HG03025 (cell line): ENCODE results near the gene TNNT1.

Experiments
- ATAC-seq: cut with Tn5 transposase; IDR thresholded peaks from one replicate; pipeline ENCODE4 v1.9.1; 2021; ENCODE audit warnings: mild to moderate bottlenecking, moderate library complexity; ENCODE audit not compliant: unreplicated experiment, low FRiP score

The TNNT1 gene

DNA sequence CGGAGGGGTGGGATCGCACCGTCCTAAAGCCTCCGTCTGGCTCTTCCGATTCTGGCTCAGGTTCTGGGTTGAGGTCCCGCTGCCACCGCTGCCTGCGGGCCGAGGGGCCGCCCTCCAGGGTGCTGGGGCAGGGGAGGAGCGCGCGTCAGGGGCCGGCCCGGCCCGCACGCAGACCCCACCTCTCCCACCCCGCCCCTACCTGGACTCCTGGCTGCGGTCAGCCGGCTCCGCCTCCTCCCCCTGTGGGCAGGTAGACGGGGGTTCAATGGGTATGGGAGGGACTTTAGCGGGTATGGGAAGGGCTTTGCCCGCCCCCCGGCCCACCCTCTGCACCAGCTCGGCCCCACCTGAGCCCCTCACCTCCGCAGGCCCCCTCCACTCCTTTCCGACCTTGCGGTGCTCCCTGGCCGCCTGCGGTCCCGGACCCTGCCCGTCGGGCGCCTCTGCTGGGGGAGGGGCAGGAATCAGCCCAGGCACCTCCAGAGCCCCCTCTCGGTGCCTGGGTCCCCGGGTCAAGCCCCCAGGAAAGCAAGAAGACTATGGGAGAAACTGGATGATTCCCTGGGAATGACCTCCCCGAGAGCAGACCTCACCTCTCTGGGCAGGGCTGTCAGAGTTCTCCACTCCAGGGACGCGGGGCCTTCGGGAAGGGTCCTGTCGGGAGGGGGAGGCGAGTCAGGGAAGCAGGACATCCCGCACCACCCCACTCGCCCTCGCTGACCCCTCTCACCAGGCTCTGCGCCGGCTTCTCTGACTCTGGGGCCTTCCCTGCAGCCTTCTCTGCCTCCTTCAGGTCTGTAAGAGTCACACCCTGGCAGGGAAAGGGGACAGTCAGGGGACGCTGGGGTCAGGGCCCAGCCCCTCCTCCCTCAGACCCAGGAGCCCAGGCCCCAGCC lies 56.3 kb downstream of the TNNT1 start:
- no peak for ATAC-seq

DNA sequence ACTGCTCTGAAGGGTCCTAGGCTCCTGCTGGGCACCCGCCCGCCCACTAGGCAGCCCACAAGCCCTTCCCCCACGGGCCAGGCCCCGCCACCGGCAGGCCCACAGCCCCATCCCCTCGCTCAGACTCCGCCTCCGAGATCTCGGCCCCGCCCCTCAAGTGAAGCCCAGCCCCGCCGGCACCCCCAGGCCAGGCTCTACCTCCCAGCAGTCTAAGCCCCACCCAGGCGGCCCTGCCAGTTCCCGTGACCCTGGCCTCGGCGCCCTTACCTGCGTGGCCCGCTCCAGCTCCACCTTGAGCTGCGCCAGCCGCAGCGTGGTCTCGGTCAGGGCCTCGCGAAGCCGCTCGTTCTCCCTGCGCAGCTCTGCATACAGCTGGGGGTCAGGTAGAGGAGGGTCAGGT lies 57.1 kb downstream of the TNNT1 start:
- no peak for ATAC-seq

DNA sequence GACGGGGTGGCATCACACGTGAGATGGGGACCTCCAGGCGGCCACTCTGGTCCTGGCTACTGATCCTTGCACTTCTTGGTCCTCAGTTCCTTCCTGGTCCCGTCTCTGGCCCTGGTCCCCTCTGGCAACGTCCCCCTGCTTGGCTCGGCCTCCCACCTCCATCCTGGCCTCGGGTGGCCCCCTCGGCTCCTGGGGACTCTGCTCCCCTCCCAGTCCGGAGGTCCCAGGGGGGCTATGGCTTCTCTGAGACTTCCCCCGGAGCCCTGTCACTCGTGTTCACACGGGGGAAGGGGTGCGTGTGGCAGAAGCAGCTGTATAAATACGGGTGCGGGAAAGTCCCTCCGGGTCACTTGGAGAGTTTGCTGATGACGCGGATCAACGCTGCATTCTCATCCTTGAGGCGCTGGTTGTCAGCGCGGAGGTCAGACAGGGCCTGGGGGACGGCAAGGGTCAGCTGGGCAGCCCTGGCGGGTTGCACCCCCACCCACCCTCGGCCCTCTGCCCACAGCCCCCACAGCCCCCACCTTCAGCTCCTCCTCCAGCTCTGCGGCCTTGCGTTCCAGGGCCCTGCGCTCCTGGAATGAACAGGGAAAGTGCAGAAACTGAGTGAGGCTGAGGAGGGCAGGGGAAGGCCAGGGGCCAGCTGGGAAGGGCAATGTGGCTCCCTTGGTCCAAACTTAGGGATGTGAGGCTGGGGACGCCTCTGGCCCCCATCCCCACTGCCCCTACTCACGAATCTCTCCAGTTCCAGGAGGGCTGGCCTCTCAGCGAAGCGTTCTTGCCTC lies 57.7 kb downstream of the TNNT1 start:
- no peak for ATAC-seq

DNA sequence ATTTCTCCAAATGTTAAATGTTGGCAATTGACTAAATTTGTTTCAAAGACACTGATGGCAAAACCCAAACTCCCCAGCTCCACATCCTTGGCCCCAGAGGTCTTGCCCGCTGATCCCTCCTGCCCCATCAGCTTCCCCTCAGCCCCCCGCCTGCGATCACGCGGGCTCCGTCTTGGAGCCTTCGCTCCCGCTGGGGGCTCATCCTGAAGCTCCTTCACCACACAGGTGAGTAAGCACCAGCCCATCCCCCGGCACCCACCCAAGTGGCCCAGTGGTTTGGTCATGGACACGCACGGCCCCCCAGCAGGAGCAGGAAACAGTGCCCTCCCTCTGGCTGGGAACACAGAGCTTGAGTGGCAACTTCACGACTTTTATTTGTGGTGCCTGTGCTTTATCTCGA lies 58.4 kb downstream of the TNNT1 start:
- ATAC-seq, result no peak

DNA sequence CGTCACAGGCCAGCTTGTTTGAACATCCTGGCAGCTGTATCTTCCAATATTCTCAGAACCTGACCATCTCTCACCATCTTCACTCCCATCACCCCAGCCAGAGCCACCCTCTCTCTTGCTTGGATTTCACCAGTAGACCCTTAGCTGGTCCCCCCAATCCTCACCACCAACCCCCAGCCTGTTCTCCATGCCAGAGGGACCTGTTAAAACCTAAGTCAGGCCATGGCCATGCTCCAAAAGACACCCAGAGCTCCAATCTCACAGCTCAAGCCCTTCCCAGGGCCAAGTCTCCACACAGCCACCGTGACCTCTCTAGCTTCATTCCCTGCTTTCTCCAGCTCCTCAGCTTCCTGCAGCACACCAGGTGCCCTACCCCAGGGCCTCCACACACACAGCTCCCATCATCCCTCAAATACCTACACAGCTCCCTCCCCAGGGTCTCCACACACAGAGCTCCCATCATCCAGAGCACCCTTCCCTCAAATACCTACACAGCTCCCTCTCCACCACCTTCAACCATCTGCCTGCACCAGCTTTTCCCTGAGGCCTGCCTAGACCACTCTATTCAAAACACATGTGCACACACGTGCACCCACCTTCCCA lies 59.6 kb downstream of the TNNT1 start:
- ATAC-seq, result no peak

DNA sequence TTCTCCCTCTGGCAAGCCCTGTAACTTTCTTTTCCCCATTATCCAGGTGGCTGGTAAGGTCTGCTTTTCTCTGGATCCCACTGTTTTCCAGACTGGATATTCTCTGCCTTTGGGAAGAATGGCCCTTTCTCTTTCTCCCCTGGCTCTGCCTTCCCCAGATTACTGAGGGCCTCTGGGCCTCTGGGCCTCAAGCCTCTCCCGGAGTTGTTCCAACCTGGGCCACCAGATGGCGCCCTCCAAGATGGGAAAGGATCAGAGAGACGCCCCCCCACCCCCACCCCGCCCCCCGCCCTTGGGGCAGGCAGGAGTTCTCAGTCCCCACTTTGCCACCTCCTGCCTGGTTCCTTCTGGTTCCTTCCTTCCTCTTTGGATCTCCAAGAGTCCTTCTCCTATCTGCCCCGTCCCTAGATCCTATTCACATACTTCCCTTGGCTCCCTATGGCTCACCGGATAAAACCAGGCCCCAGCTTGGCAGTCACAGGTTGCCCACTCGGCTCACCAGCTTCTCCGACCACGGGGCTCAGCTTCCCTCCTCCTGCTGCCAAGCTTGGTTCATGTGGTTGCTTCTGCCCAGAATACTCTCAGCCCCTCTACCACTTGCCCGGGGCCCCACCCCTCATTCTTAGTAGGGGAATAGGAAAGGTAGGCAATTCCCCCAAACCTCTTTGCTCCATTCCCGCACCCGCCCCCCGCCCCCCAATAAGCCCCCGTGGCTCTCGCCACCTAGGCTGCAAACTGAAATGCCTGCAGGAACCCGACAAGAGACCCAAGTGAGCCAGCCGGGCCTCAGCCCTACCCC lies 60.3 kb downstream of the TNNT1 start:
- no peak for ATAC-seq

DNA sequence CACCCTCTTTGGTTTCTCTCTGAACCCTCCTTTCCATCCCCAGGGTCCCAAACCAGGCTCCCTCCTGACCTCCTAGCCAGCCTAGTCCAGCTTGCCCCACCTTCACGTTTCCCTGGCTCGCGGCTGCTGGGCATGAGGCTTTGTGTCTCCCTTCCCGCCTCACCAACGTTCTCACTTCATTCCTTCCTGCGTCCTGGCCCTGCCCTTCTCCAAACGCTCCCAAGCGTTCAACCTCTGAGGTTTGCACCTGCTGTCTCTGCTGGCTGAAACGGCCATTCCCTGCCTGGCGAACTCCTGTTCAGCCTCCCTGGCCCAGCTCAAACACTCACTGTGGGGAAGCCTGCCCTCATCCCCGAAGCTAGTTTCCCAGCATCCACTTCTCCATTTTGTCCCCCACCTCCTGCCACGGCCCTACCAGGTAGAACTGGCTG lies 61.0 kb downstream of the TNNT1 start:
- no peak for ATAC-seq

DNA sequence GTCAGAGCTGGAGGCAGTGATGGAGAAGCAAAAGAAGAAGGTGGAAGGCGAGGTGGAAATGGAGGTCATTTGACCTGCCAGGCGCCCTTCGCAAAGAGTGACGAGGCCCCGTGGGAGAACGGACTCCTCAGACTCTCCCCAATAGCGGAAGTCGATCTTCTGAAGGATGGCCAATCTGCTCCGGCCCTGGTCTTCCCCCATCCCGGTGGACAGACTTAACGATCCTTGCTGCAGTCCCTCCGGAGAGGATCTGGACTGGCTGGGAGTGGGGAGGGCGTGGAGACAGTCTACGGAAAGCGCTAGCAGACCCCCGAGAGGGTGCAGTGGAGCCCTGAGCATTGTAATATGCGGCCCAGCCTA lies 61.5 kb downstream of the TNNT1 start:
- ATAC-seq, result no peak

DNA sequence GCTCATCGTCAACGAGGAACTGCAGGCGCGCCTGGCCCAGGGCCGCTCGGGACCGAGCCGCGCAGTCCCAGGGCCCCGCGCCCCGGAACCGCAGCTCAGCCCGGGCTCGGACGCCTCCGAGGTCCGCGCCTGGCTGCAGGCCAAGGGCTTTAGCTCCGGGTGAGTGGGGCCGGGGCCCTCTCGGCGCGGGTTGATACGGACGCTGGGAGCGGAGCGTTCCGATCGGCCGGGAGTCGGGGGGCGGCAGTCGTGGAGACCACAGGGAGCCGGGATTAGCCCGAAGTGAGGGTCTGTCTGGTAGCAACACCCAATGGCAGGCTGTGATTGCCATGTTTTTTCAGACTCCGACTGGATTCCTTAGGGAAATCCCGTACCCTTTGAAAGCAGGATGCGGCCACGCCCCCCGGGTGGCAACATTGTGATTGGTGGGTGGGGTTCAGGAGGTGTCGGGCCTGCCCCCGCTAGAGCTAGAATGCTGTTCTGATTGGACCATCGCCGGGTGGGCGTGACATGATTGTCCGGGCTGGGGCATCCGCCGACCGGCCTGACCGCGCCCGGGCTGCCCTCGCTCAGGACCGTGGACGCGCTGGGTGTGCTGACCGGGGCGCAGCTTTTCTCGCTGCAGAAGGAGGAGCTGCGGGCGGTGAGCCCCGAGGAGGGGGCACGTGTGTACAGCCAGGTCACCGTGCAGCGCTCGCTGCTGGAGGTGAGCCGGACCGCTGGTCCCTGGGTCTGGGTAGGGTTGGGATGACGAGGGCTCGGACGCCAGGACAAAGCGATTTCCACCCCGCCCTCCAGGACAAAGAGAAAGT lies 62.1 kb downstream of the TNNT1 start:
- no peak for ATAC-seq

DNA sequence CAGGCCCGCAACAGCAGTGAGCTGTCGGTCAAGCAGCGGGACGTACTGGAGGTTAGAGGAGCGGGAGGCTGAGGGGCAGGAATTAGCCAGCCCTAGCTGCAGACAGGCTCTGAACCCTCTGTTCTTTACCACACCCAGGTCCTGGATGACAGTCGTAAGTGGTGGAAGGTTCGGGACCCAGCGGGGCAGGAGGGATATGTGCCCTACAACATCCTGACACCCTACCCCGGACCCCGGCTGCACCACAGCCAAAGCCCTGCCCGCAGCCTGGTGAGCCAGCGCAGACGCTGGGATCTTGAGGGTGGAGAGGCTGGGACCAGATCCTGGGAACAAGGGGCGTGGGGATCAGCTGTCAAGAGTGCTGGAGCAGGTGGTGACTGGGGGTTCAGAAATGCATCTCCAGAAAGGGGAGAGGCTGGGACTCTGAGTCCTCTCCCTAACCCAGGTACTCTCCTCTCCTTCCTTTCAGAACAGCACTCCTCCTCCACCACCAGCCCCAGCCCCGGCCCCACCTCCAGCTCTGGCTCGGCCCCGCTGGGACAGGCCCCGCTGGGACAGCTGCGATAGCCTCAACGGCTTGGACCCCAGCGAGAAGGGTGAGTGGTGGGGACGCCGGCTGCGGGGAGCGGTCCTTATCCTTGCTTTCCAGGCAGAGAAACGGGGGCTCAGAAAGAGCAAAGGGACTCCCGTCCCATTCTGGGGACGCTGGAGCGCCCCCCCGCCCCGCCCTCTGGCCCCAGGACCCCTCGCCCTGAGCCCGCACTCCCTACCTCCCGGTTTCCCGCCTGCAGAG lies 62.9 kb downstream of the TNNT1 start:
- ATAC-seq, result no peak

DNA sequence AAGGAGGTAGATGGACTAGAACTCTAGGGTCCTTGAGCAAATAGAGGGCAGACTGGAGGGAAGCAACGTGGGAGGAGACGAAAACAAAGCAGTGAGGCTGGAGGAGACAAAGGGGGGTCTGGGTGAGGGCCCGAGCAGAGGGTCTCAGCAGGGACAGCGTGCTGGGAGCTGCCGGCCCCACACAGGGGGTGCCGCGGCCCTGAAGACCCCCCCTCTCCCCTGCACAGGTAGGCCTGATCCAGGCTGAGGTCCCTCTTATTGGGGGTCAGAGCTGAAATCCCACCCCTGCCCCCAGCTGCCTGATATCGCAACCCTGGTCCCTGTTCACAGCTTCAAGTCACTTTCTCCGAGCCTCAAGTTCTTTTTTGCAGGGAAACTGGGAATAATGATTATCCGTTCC lies 64.6 kb downstream of the TNNT1 start:
- ATAC-seq, result no peak

DNA sequence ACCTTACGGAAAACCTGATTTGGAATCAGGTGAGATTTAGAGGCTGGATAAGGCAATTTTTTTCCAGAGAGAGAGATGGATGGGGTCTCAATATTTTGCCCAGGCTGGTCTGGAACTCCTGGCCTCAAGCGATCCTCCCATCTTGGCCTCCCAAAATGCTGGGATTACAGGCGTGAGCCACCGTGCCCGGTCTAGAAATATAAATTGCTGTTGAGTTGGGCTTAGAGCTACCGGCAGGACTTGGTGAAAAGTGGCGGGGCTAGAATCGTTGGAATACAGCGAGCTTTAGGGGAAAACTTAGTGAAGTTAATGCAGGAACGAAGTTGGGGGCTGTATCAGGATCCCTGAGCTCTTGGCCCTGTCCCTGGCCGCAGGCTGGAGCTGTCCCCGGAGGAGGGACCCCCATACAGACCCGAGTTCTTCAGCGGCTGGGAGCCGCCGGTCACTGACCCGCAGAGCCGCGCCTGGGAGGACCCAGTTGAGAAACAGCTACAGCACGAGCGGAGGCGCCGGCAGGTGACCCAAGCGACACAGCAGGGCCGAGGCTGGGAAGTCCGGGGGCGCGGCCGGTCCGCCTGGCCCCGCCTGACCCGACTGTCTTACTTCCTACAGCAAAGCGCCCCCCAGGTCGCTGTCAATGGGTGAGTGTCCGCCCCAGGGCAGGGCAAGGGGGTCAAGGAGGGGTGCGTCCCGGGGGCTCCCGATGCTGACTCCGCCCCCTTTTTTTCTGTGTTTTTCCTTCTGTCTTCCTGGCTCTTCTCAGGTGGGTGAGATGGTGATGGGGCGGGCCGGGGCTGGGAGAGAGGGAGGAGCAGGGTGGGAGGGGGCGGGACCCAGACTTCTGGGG lies 65.8 kb downstream of the TNNT1 start:
- no peak for ATAC-seq
